Omental fat pad (tissue), 4 donors: ENCODE results near the gene METTL9. TPM values are rescaled to one million over a fixed set of nuclear protein-coding genes. Genes with fewer than 3 reads are reported as not detected.

Experiments
- ATAC-seq: fragments of 150-250 bp; one replicate; pipeline ENCODE4 v1.9.1; 2016; ENCODE audit warnings: mild to moderate bottlenecking, moderate library complexity; ENCODE audit not compliant: low FRiP score
- DNase-seq: peaks from one replicate; pipeline ENCODE4 v3.0.0-alpha.2; 2019; ENCODE audit warnings: low spot score
- small RNA-seq: library from RNA; depleted of rRNA; stranded (forward); fragments of <200 nt; gene quantifications from one replicate; pipeline ENCODE3, GENCODE V24; 2016
- total RNA-seq, 4 donors: library from RNA; depleted of rRNA; stranded (reverse); fragments of >200 nt; gene quantifications; one replicate each; pipeline ENCODE4 v1.1.0, GENCODE V29; 2016
- TF ChIP-seq, protein P1 (sequence below), 3 donors: fragments of 450-650 bp; IDR thresholded peaks; one replicate each; pipeline ENCODE4 v1.5.1; 2016 to 2017; ENCODE audit warnings: antibody characterized with exemption in 3 of 3, mild to moderate bottlenecking in 3 of 3, moderate library complexity in 2 of 3

Gene METTL9
- total RNA-seq, 4 donors from 2014 or later: 98.9 to 195 (median 114) TPM

DNA sequence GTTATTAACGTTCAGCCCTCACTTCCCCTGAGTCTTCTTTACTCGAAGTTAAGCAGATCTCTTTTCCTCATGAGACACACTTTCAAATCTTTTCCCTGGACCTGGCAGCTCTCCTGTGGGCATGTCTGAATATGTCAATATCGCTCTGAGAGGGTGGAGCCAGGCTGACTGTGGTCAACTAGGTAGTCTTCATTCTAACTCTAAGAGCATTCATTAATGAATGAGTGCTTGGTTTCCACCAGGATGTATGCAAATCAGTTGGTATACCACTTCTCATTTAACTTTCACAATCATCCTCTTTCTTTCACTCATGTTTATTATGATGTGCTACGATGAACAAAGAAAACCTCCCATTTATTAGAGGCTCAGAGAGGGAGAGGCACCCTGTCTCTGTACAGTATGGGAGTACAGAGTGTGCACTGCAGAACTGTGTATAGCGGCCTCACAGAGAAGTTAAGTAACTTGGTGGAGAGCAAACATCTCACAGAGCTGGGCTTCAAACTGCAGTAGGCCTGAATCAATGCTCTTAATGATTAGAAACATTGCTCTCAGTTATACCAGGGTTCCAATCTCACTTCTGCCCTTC, 104.3 kb downstream of the METTL9 start:
- ATAC-seq (no peak), DNase-seq (no peak)
- TF ChIP-seq, protein P1, sequence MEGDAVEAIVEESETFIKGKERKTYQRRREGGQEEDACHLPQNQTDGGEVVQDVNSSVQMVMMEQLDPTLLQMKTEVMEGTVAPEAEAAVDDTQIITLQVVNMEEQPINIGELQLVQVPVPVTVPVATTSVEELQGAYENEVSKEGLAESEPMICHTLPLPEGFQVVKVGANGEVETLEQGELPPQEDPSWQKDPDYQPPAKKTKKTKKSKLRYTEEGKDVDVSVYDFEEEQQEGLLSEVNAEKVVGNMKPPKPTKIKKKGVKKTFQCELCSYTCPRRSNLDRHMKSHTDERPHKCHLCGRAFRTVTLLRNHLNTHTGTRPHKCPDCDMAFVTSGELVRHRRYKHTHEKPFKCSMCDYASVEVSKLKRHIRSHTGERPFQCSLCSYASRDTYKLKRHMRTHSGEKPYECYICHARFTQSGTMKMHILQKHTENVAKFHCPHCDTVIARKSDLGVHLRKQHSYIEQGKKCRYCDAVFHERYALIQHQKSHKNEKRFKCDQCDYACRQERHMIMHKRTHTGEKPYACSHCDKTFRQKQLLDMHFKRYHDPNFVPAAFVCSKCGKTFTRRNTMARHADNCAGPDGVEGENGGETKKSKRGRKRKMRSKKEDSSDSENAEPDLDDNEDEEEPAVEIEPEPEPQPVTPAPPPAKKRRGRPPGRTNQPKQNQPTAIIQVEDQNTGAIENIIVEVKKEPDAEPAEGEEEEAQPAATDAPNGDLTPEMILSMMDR (IDR thresholded peaks at IDR 0.05): no peak

DNA sequence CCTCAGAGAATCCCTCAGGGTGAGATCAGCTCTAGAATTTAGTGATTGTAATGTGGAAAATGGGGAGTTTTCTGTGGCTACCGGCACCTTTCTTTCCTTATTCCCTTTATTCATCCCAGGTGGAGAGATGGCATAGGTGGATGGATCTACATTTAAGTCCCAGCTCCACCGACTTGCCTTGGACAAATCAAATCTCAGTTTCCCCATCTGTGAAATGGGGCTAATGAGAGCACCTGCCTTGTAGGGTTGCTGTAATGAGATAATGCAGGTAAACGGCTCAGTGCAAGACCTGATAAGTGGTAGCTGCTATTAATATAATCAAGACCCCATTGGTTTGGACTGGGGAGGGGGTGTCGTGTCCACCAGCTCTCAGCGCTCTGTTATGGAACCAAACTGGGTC, 104.9 kb downstream of the METTL9 start:
- TF ChIP-seq, protein P1 (IDR thresholded peaks at IDR 0.05): no peak
- no peak for DNase-seq
- ATAC-seq: no peak

DNA sequence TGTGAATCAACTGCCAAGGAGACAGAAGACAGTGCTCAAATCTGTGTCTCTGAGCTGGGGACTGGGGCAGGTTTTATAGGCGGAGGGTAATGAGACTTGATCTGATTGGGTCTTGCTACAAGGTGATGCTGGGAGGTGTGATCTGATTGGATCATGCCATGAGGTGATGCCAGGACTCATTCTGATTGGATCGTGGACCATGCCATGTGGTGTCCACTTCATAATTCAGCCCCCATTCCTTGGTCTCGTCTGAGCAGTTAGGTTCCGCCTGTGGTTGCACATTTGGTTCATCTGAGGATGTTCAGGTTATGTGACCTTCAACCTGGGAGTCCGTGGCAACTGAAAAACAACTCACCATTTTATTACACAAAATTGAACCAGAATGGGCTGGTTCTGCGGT, 105.4 kb downstream of the METTL9 start:
- DNase-seq: no peak
- TF ChIP-seq, protein P1 (IDR thresholded peaks at IDR 0.05): no peak
- no peak for ATAC-seq

Small RNAs within 50 kb of the gene (small RNA-seq; reads per million reads assigned to genes)
- gene RF00478 (not detected), gene RNU6-1005P (not detected), gene RNU6-196P (not detected)

Other genes with a start within 250 kb of the METTL9 start
- gene IGSF6, start 53.0 kb downstream of the METTL9 start, total RNA-seq: 10 to 100 TPM in 1 of 4 donors, 1 to 10 TPM in 3; 2.8 to 18.6 (median 6.8) TPM
- gene OTOA, start 64.4 kb downstream of the METTL9 start, total RNA-seq: 1 to 10 TPM in 2 of 4 donors, under 1 TPM in 2; 0.25 to 1.2 (median 0.69) TPM